ENCODE measurements around the gene HIVEP3. TPM values are rescaled to one million over a fixed set of nuclear protein-coding genes. Genes with fewer than 3 reads are reported as not detected.

Gene HIVEP3
- total RNA-seq, 2 donors from 2014 or later = 4.0 to 5.4 TPM

GRCh38 chr1:41762251-41762650, 156.5 kb downstream of the HIVEP3 start:
- DNase-seq = no peak
- intact Hi-C loops (cut with DNase I, micrococcal nuclease) = no loop called here
- no peak for ATAC-seq

- intact Hi-C loops (cut with DNase I, micrococcal nuclease) = no loop called here
- ATAC-seq = no peak
- DNase-seq = no peak
Observed at GRCh38 chr1:41758904-41759548, 159.7 kb downstream of the HIVEP3 start.

GRCh38 chr1:41758500-41758899, 160.2 kb downstream of the HIVEP3 start:
- ATAC-seq (no peak), DNase-seq (no peak)
- intact Hi-C loops (cut with DNase I, micrococcal nuclease) = no loop called here

- ATAC-seq (no peak), DNase-seq (no peak)
- intact Hi-C loops (cut with DNase I, micrococcal nuclease) = no loop called here
Observed at GRCh38 chr1:41754540-41754939, 164.2 kb downstream of the HIVEP3 start.

GRCh38 chr1:41752514-41753170, 166.1 kb downstream of the HIVEP3 start:
- intact Hi-C loops (cut with DNase I, micrococcal nuclease) = no loop called here
- no peak for ATAC-seq
- DNase-seq = no peak

- intact Hi-C loops (cut with DNase I, micrococcal nuclease) = no loop called here
- no peak for ATAC-seq
- DNase-seq = no peak
Observed at GRCh38 chr1:41751804-41752513, 166.8 kb downstream of the HIVEP3 start.

- ATAC-seq (no peak), DNase-seq (no peak)
- intact Hi-C loops (cut with DNase I, micrococcal nuclease) = no loop called here
Observed at GRCh38 chr1:41749991-41750745, 168.6 kb downstream of the HIVEP3 start.

- intact Hi-C loops (cut with DNase I, micrococcal nuclease) = no loop called here
- ATAC-seq = no peak
- no peak for DNase-seq
Observed at GRCh38 chr1:41745022-41745421, 173.7 kb downstream of the HIVEP3 start.

- ATAC-seq = no peak
- DNase-seq = no peak
Observed at GRCh38 chr1:41743366-41743765, 175.4 kb downstream of the HIVEP3 start.

GRCh38 chr1:41742219-41742618, 176.5 kb downstream of the HIVEP3 start:
- no peak for DNase-seq
- no peak for ATAC-seq

More at GRCh38 chr1:41743366-41743765, 175.4 kb downstream of the HIVEP3 start:
- intact Hi-C loops (cut with DNase I, micrococcal nuclease) = no loop called here

GRCh38 chr1:41741244-41741643, 177.5 kb downstream of the HIVEP3 start:
- ATAC-seq (no peak), DNase-seq (no peak)
- intact Hi-C loops (cut with DNase I, micrococcal nuclease) = no loop called here

More at GRCh38 chr1:41742219-41742618, 176.5 kb downstream of the HIVEP3 start:
- intact Hi-C loops (cut with DNase I, micrococcal nuclease) = no loop called here

GRCh38 chr1:41740630-41741239, 178.0 kb downstream of the HIVEP3 start:
- ATAC-seq (no peak), DNase-seq (no peak)

GRCh38 chr1:41740058-41740457, 178.7 kb downstream of the HIVEP3 start:
- ATAC-seq (no peak), DNase-seq (no peak)
- intact Hi-C loops (cut with DNase I, micrococcal nuclease) = no loop called here

More at GRCh38 chr1:41740630-41741239, 178.0 kb downstream of the HIVEP3 start:
- intact Hi-C loops (cut with DNase I, micrococcal nuclease) = no loop called here

GRCh38 chr1:41739061-41739955, 179.4 kb downstream of the HIVEP3 start:
- intact Hi-C loops (cut with DNase I, micrococcal nuclease) = no loop called here
- ATAC-seq = peak; percentile 45
- peak; percentile 66 to 72 for DNase-seq

- ATAC-seq = no peak
- intact Hi-C loops (cut with DNase I, micrococcal nuclease) = no loop called here
- no peak for DNase-seq
Observed at GRCh38 chr1:41738475-41738874, 180.2 kb downstream of the HIVEP3 start.

- intact Hi-C loops (cut with DNase I, micrococcal nuclease) = no loop called here
- DNase-seq (no peak), ATAC-seq (no peak)
Observed at GRCh38 chr1:41738006-41738405, 180.7 kb downstream of the HIVEP3 start.

GRCh38 chr1:41735631-41736260, 183.0 kb downstream of the HIVEP3 start:
- no peak for ATAC-seq
- intact Hi-C loops (cut with DNase I, micrococcal nuclease) = no loop called here
- DNase-seq = no peak

- ATAC-seq (no peak), DNase-seq (no peak)
- intact Hi-C loops (cut with DNase I, micrococcal nuclease) = no loop called here
Observed at GRCh38 chr1:41735139-41735538, 183.6 kb downstream of the HIVEP3 start.
